H7 (cell line): ENCODE data around the gene PHLDA1. TPM values are rescaled to one million over a fixed set of nuclear protein-coding genes. Genes with fewer than 3 reads are reported as not detected.

Experiments used
- DNase-seq: peaks from one replicate; pipeline ENCODE4 v3.0.0; 2012
- H3K27me3 ChIP-seq: 2 replicates; pipeline ENCODE4 v1.6.0; 2011; ENCODE audit warnings: mild to moderate bottlenecking, low read length; ENCODE audit not compliant: control insufficient read depth, insufficient read depth
- H3K36me3 ChIP-seq: replicated peaks from 2 replicates; pipeline ENCODE4 v1.5.1; 2011; ENCODE audit warnings: low read length; ENCODE audit not compliant: control insufficient read depth, insufficient read depth
- H3K4me3 ChIP-seq: 2 replicates; pipeline ENCODE4 v1.5.1; 2011; ENCODE audit warnings: low read depth, mild to moderate bottlenecking, control low read depth, low read length, moderate library complexity; ENCODE audit not compliant: insufficient read depth
- total RNA-seq: library from RNA; depleted of rRNA; stranded (reverse); fragments of >200 nt; shearing (Covaris generic); gene quantifications from 2 replicates; pipeline ENCODE4 v1.2.3, GENCODE V29; 2014

Gene PHLDA1
- total RNA-seq, 1 experiment from 2014 or later: 16.4 TPM

- peaks cover 37% of the 10 kb centered on the region for H3K36me3 ChIP-seq
Measured at GRCh38 chr12:76049575-76050251, 18.1 kb upstream of the PHLDA1 start.

DNA sequence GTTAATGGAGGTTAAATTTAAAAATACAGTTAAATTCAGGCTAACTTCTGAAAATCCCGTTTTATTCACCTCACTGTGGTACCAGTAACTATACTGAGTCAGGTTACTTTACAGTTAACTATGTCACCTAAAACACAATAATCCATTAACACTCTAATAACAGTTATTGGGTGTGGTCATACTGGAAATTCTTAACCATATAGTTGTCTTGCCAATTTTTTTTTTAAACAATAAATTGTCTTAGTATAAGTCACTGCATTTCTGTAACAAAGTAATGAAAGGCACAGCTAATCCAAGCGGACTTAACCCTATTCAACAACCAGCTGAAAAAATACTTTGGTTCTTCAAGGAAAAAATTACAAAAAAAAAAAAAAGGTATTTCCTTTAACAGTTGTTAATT, 16.2 kb upstream of the PHLDA1 start:
- no peak for DNase-seq
- Histone ChIP-seq H3K4me3 (no peak overlapping the region), H3K36me3 (peaks cover 19% of the 10 kb centered on the region), H3K27me3 (no peaks in the 10 kb centered on the region)

More at GRCh38 chr12:76049575-76050251, 18.1 kb upstream of the PHLDA1 start:
- H3K4me3 ChIP-seq: no peak overlapping the region
- DNase-seq: no peak
- H3K27me3 ChIP-seq: no peaks in the 10 kb centered on the region

DNA sequence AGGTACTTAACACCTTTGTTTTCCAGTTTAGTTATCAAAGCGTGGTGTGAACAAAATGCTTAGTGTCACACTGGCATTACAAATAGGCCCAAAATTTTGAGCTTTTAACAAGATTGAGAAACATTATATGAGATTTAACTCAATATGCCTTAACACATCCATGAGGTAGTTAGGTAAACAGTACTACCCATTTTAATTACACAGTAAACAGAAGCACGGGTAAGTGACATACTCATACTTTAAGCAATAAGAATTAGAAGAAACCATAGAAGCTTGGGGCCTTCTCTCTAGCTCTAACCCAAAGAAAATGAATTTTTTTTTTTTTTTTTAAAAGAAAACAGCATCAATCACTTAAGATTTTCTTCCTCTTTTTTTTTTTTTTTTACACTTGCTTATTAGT, 15.5 kb upstream of the PHLDA1 start:
- Histone ChIP-seq H3K36me3 (peaks cover 13% of the 10 kb centered on the region), H3K27me3 (no peaks in the 10 kb centered on the region), H3K4me3 (no peak overlapping the region)
- no peak for DNase-seq

DNA sequence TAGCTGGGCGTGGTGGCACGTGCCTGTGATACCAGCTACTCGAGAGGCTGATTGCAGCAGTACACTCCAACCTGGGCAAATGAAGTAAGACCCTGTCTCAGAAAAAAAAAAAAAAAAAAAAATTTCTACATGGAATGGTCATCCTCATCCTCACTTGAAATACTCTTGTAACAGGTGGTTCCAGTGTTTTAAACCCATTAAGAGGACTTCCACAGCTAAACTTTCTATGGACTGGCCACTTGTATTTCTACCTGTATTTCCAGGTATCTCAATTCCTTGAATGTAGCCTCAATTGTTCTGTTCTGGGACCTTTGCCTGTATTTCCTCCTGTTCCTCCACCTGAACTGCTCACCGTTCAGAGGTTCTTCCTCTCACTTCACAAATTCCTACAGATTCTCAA, 11.8 kb upstream of the PHLDA1 start:
- Histone ChIP-seq H3K36me3 (peaks cover 2% of the 10 kb centered on the region), H3K4me3 (no peak overlapping the region), H3K27me3 (no peaks in the 10 kb centered on the region)
- DNase-seq: no peak

- Histone ChIP-seq H3K36me3 (no peaks in the 10 kb centered on the region; the same call in 1 of the 2 replicates), H3K27me3 (no peaks in the 10 kb centered on the region), H3K4me3 (no peak overlapping the region)
Measured at GRCh38 chr12:76042147-76042546, 10.6 kb upstream of the PHLDA1 start.

GRCh38 chr12:76041406-76041805, 9.8 kb upstream of the PHLDA1 start:
- Histone ChIP-seq H3K36me3 (no peaks in the 10 kb centered on the region), H3K27me3 (no peaks in the 10 kb centered on the region), H3K4me3 (no peak overlapping the region)
- no peak for DNase-seq

More at GRCh38 chr12:76042147-76042546, 10.6 kb upstream of the PHLDA1 start:
- DNase-seq: no peak

DNA sequence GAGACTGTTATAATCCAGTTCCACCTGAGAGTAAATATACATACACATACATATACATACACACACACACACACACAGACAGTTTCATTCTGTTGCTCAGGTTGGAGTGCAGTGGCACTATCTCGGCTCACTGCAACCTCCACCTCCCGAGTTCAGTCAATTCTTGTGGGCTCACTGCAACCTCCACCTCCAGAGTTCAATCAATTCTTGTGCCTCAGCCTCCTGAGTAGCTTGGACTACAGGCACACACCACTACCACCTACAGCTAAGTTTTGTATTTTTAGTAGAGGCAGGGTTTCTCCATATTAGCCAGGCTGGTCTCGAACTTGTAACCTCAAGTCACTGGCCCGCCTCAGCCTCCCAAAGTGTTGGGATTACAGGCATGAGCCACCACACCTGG, 8.9 kb upstream of the PHLDA1 start:
- Histone ChIP-seq H3K27me3 (no peaks in the 10 kb centered on the region), H3K36me3 (no peaks in the 10 kb centered on the region), H3K4me3 (no peak overlapping the region)
- no peak for DNase-seq

GRCh38 chr12:76038176-76038575, 6.6 kb upstream of the PHLDA1 start:
- Histone ChIP-seq H3K27me3 (no peaks in the 10 kb centered on the region), H3K4me3 (no peak overlapping the region), H3K36me3 (no peaks in the 10 kb centered on the region)
- DNase-seq: no peak

DNA sequence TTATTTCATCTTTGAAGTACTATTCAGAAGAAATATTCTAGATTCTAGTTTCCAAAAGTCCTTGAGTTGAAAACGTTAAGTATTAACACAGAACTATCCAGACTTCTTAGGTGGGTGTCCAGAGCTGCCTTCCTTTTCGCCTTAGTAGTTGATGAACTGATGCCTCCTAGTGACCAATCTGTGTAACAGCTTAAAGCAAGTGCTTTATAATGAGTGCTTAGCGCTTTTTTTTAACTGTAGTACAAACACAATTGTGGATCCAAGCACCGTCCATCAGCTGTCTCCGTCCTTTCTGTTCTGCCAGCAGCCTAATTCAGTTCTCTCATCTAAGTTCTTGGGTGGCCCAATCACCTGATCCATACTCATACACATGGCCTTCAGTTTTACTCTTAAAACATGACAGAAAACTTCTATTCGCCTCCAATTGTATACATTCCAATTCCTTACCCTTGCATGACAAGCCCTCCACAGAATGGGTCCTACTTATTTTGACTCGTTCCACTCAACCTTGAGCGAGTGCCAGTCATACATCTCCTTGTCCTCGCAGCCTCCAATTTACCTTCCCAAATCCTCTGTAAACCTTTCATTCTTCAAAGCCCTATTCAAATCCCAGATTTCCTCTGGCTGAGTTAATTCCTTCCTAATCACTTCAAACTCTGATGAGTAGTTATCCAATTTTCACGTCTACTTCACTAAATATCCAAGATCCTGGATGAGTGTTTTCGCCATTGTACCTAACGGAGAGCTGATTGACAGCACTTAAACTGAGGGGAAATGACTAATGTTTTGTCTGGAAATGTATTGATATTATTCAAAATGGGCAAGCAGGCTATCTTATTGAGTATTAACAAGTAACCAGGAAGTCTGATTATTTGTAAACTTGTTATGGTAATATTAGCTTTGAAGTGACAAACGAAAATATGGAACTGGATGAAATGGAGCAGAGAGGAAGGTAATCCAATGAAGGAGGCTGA, 5.8 kb upstream of the PHLDA1 start:
- H3K4me3 ChIP-seq: no peak overlapping the region
- H3K27me3 ChIP-seq: no peaks in the 10 kb centered on the region
- DNase-seq: no peak
- no peaks in the 10 kb centered on the region for H3K36me3 ChIP-seq

DNA sequence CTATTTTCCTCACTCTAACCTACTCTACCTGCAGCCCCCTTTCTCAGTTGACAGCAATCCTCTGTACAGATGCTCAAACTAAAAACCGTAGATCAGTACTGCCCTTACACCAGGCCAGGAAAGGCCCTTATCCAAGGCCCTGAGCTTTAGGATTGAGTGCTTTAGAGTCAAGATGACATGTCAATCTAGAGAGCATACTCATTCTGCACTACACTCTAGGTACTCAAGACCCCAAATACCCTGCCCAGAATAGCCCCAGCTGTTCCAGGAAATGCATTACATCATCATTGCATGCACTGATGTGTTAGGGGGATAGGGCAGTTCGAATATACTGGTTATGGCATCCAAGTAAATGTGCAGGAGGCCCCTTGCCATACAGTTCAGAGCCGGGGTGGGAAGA, 3.5 kb upstream of the PHLDA1 start:
- no peak for DNase-seq
- Histone ChIP-seq H3K27me3 (peaks cover 2% of the 10 kb centered on the region; the same call in 1 of the 2 replicates), H3K4me3 (no peak overlapping the region), H3K36me3 (no peaks in the 10 kb centered on the region)

GRCh38 chr12:76033081-76034011, 1.8 kb upstream of the PHLDA1 start:
- Histone ChIP-seq H3K4me3 (peak overlapping the region; percentile 90), H3K27me3 (peaks cover 2% of the 10 kb centered on the region; the same call in 1 of the 2 replicates), H3K36me3 (no peaks in the 10 kb centered on the region)
- DNase-seq: no peak

DNA sequence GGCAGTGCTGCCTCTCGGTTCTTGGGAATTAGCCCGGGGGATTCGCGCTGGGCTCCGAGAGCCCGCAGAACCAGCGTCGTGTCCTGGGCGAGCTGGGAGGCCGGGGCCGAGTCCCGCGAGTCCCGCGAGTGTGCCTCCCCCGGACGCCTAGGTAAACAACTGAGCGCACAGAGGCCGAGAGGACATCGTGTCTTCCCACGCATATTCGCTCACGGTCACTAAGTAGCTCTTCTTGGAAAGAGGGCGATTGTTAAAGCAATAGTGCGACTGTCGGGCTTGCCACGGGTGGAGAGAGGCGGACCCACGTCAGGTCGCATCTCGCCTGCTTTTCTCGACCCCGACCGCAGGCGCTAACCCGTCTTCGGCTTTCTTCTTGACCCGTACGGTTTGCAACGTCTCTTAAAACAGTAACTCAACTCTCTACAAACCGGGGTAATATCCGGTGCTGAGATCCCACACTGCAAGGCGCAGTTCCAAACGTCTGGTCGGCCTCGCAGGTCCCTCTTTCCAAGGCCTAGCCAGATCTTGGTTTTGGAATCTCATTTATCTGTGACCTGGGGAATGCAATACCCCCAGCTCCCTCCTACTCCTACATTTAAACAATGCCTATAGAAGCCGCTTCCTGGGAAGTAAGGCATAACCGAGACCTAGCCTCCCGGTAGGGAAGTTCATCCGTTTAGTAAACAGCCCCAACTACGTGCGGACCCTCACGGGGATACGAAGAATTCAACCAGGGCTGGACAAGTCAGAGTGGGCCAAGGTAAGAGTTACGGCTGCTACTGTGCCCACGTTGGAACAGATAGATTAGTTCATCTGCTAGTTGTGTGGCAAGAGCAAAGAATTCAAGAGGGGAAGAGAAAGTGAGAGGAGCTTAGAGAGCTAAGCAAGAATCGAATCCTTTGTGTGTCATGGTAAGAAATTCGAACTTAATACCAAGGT, 736 bp upstream of the PHLDA1 start:
- Histone ChIP-seq H3K4me3 (peak overlapping the region; percentile 90), H3K27me3 (peaks cover 2% of the 10 kb centered on the region; the same call in 1 of the 2 replicates), H3K36me3 (no peaks in the 10 kb centered on the region; the same call in 1 of the 2 replicates)
- peak; percentile 67 for DNase-seq

GRCh38 chr12:76031081-76031413, 529 bp downstream of the PHLDA1 start:
- peak overlapping the region; percentile 90 for H3K4me3 ChIP-seq
- no peaks in the 10 kb centered on the region; the same call in 1 of the 2 replicates for H3K36me3 ChIP-seq
- DNase-seq: no peak
- H3K27me3 ChIP-seq: peaks cover 2% of the 10 kb centered on the region; the same call in 1 of the 2 replicates
